Erythroblast (primary cell): ENCODE measurements around the gene PPCDC.

Experiments used
- GATA1 ChIP-seq: IDR thresholded peaks from 2 replicates; pipeline ENCODE4 v1.6.1; 2011; ENCODE audit warnings: low read depth, mild to moderate bottlenecking, control low read depth, low read length, moderate library complexity
- POLR2A ChIP-seq: IDR thresholded peaks from 2 replicates; pipeline ENCODE4 v1.6.1; 2011; ENCODE audit warnings: mild to moderate bottlenecking, low read length

- TF ChIP-seq POLR2A (no peak), GATA1 (no peak)
These were observed 1.7 kb downstream of the PPCDC start for GRCh38 chr15:75025107-75025506.
